ENCODE results near the gene PER1.

GRCh38 chr17:8123695-8124349 is 28.4 kb downstream of the PER1 start, which contains the start of gene HES7:
- no peak for TF ChIP-seq CTCF (IDR thresholded peaks at IDR 0.05)
- no peak for TF ChIP-seq EP300 (IDR thresholded peaks at IDR 0.05; ENCODE audit: low read depth)
- TF ChIP-seq POLR2A (IDR thresholded peaks at IDR 0.05), result no peak

Data from transverse colon (tissue), 3 donors.